Activated CD4-positive, alpha-beta T cell treated with anti-CD3 and anti-CD28 coated beads, Interleukin-2, amount 10 ng/mL, durations not matched to agents 7 days and 5 days (primary cell): Measurements from ENCODE around the gene HTR7. TPM values are rescaled to one million over a fixed set of nuclear protein-coding genes. Genes with fewer than 3 reads are reported as not detected.

Source experiments
- CTCF ChIA-PET: fragments of 350-600 bp; sonication (Branson Sonifier 250); formaldehyde crosslinking; loops from one replicate; lab custom pipeline; 2021; ENCODE audit warnings: antibody characterized with exemption; lab: Charles Lee
- POLR2A ChIA-PET: fragments of 350-600 bp; sonication (Branson Sonifier 250); formaldehyde crosslinking; loops from one replicate; lab custom pipeline; 2021; ENCODE audit warnings: antibody characterized with exemption; lab: Charles Lee
- DNase-seq: peaks from one replicate; pipeline ENCODE4 v3.0.0-alpha.2; 2020
- H3K27ac Mint-ChIP-seq: one replicate; pipeline ENCODE4 v1.8.0; 2021; ENCODE audit warnings: mild to moderate bottlenecking, moderate library complexity, mixed read lengths
- H3K27me3 Mint-ChIP-seq: one replicate; pipeline ENCODE4 v1.8.0; 2021; ENCODE audit warnings: mixed read lengths
- H3K36me3 Mint-ChIP-seq: one replicate; pipeline ENCODE4 v1.8.0; 2021; ENCODE audit warnings: low read depth, mixed read lengths
- H3K4me1 Mint-ChIP-seq: one replicate; pipeline ENCODE4 v1.8.0; 2021; ENCODE audit warnings: mixed read lengths
- H3K4me3 Mint-ChIP-seq: one replicate; pipeline ENCODE4 v1.8.0; 2021; ENCODE audit warnings: mild to moderate bottlenecking, moderate library complexity, mixed read lengths
- H3K9me3 Mint-ChIP-seq: one replicate; pipeline ENCODE4 v1.8.0; 2021; ENCODE audit warnings: mixed read lengths
- total RNA-seq, 2 experiments: library from RNA; stranded (reverse); gene quantifications; one replicate each; pipeline ENCODE4 v1.2.3, GENCODE V29; 2021

HTR7 gene
- total RNA-seq, 2 experiments from 2014 or later = not detected

GRCh38 chr10:90788199-90788491 is 69.7 kb downstream of the HTR7 start:
- Mint-ChIP-seq H3K27ac (no peak overlapping the region), H3K9me3 (no peaks in the 10 kb centered on the region), H3K27me3 (peaks cover 24% of the 10 kb centered on the region), H3K4me1 (peaks cover 7% of the 10 kb centered on the region), H3K36me3 (no peaks in the 10 kb centered on the region), H3K4me3 (no peak overlapping the region)
- DNase-seq = no peak
- ChIA-PET POLR2A (no interaction called here), CTCF (interaction anchor here (0.5 kb wide), 1 partner anchor 19 kb away, joined by 3 read pairs; no protein-coding TSS in a partner anchor)

DNA sequence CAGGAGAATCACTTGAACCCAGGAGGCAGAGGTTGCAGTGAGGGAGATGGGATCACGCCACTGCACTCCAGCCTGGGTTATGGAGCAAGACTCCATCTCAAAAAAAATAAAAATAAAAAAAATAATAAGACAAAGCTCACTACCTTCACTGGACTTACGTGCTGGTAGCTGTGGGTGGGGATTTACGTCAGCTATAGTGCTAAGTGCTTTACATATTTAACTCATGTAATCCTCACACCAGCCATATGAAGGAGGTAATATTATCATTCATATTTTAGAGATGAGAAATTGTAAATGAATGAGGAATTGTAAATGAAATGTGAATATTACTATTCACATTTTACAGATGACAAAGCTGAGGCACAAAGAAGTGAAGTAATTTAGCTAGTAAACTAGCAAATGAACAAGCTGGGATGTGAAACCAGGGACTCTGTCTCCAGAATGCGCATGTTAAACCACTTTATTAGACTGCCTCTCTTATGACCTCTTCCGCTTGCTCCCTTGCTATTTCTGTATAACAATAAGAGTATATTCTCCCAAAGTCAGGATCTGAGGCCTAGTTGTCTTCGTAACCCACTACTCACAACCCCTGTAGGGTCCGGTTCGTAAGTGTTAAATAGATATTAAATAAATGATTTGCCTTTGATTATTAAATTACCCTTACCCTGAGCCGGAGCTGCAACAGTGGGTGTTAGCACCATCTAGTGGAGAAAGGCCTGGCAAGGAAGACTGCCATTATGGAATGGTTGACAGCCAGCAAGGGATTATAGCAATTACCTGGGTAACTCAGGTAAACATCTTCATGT is 70.2 kb downstream of the HTR7 start:
- Mint-ChIP-seq H3K4me1 (peaks cover 7% of the 10 kb centered on the region), H3K9me3 (no peaks in the 10 kb centered on the region), H3K27ac (no peak overlapping the region), H3K4me3 (no peak overlapping the region), H3K36me3 (no peaks in the 10 kb centered on the region), H3K27me3 (peaks cover 22% of the 10 kb centered on the region)
- ChIA-PET CTCF (interaction anchor here (0.5 kb wide), 1 partner anchor 19 kb away, joined by 3 read pairs; no protein-coding TSS in a partner anchor), POLR2A (no interaction called here)
- DNase-seq = peak; percentile 30

DNA sequence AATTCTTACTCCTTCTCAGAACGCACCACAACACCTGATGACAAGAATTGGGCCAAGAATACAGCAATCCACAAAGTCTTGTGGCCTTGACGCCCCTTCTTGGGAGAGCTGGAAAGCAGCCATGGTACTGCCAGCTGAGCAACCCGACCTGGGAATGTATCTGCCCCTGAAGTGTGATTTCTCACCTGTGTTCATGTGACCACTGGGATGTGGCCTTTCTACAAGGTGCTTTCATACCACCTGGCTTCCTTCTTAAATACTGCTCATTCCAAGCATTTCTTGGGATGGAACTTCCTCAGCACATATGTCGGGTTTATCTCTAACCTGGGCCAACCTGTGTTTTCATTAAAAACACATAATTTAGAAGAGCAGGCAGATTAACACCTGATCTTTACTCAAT is 72.1 kb downstream of the HTR7 start:
- H3K9me3 Mint-ChIP-seq = no peaks in the 10 kb centered on the region
- H3K27ac Mint-ChIP-seq = no peak overlapping the region
- H3K4me1 Mint-ChIP-seq = peaks cover 7% of the 10 kb centered on the region
- H3K36me3 Mint-ChIP-seq = no peaks in the 10 kb centered on the region
- ChIA-PET POLR2A (no interaction called here), CTCF (no interaction called here)
- DNase-seq = no peak
- no peak overlapping the region for H3K4me3 Mint-ChIP-seq
- peaks cover 17% of the 10 kb centered on the region for H3K27me3 Mint-ChIP-seq

GRCh38 chr10:90784771-90785170 is 73.1 kb downstream of the HTR7 start:
- ChIA-PET CTCF (no interaction called here), POLR2A (no interaction called here)
- Mint-ChIP-seq H3K36me3 (no peaks in the 10 kb centered on the region), H3K27me3 (peaks cover 11% of the 10 kb centered on the region), H3K4me3 (no peak overlapping the region), H3K4me1 (peaks cover 7% of the 10 kb centered on the region), H3K27ac (no peak overlapping the region), H3K9me3 (no peaks in the 10 kb centered on the region)
- no peak for DNase-seq

DNA sequence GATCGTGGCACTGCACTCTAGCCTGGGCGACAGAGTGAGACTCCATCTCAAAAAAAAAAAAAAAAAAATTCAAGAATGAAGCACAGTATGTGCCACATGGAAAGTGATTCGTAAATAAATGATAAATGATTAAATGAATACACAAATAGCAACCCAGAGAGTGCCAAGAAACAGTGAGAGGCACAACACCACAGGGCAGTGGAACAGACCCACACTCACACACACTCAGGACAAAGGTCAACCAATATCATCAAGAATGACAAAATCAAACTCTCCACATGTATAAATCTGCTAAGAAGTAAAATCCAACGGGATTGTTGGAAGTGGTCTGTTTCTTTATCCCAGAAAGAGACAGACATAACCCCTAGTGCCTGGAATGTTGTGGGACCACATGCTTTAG is 77.4 kb downstream of the HTR7 start:
- ChIA-PET POLR2A (no interaction called here), CTCF (no interaction called here)
- Mint-ChIP-seq H3K4me1 (no peaks in the 10 kb centered on the region), H3K4me3 (no peak overlapping the region), H3K27me3 (peaks cover 9% of the 10 kb centered on the region), H3K9me3 (no peaks in the 10 kb centered on the region), H3K36me3 (no peaks in the 10 kb centered on the region), H3K27ac (no peak overlapping the region)
- no peak for DNase-seq

- POLR2A ChIA-PET = no interaction called here
- CTCF ChIA-PET = no interaction called here
- no peak for DNase-seq
- Mint-ChIP-seq H3K9me3 (no peaks in the 10 kb centered on the region), H3K27ac (no peak overlapping the region), H3K4me1 (no peaks in the 10 kb centered on the region), H3K27me3 (peaks cover 9% of the 10 kb centered on the region), H3K36me3 (no peaks in the 10 kb centered on the region), H3K4me3 (no peak overlapping the region)
Measured at GRCh38 chr10:90779548-90779947, 78.3 kb downstream of the HTR7 start.

GRCh38 chr10:90777621-90778020 is 80.2 kb downstream of the HTR7 start:
- Mint-ChIP-seq H3K9me3 (no peaks in the 10 kb centered on the region), H3K27ac (no peak overlapping the region), H3K4me1 (no peaks in the 10 kb centered on the region), H3K27me3 (peaks cover 3% of the 10 kb centered on the region), H3K36me3 (no peaks in the 10 kb centered on the region), H3K4me3 (no peak overlapping the region)
- no peak for DNase-seq
- CTCF ChIA-PET = no interaction called here
- POLR2A ChIA-PET = no interaction called here

DNA sequence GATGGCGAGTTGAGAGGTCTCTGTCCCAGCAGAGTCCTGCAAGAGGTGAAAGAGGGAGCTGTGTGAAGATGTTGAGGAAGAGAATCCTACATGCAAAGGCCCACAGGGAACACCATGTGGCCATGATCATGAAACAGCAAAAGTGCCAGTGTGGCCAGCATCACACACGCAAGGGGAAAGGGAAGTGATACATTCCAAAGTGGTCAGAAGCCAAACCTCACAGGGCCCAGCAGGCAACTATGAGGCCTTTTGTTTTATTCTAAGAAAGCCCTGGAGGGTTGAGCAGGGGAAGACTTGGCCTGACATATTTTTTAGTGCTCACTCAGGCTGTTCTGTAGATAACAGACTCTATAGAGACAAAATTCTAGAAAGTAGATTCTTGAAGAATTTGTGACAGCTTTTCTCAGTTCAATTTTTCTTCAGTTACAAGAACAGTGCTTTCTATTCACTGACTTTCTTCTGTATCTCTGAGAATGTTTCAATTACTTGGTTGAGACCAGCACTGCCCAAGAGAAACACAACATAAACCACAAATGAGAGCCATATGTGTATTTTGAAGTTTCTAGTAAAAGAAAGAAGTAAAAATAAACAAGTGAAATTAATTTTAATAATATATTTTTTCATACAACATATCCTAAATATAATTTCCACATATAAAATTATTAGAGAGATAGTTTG is 82.3 kb downstream of the HTR7 start:
- POLR2A ChIA-PET = no interaction called here
- Mint-ChIP-seq H3K36me3 (no peaks in the 10 kb centered on the region), H3K27me3 (peaks cover 3% of the 10 kb centered on the region), H3K9me3 (no peaks in the 10 kb centered on the region), H3K27ac (no peak overlapping the region), H3K4me1 (no peaks in the 10 kb centered on the region), H3K4me3 (no peak overlapping the region)
- CTCF ChIA-PET = no interaction called here
- DNase-seq = no peak

DNA sequence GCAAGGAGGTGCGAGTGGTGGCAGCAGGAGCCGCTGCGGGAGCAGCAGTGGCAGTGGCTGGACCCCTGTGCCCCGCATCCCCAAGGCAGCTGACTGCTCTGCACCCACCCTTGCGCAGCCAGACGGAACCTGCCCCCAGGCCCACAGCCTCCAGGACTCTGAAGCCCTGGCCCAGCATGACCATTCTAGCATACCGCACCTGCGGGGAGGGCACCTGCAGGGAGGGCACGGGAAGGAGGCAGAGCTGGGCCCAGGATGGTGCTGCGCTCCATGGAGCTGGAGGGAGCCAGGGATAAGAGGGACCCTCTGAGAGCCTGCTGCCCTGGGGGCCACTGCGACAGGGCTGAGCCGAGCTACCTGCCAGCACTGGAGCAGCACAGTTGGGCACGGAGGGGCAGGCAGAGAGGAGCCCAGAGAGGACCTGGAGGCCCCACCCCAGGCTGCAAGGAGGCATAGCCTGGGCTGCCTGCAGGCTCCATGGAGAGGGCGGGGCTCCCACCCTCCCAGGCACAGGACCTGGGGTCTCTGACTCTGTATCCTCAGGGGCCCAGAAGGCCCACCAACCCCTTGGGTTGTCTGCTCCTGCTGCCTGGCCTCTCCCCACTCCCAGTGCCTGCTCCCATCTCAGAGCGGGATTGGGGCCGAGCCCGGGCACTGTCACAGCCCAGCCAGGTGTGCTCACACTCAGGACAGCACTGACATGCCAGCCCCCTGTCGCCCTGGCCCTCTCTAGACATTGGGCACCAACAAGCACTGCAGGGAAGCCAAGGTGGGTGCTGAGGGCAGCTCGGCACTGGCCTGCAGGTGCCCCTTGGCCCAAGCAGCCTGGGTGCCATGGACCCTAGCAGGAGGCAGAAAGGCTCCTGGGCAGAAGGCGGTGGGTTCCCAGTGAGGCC is 87.6 kb downstream of the HTR7 start:
- CTCF ChIA-PET = no interaction called here

DNA sequence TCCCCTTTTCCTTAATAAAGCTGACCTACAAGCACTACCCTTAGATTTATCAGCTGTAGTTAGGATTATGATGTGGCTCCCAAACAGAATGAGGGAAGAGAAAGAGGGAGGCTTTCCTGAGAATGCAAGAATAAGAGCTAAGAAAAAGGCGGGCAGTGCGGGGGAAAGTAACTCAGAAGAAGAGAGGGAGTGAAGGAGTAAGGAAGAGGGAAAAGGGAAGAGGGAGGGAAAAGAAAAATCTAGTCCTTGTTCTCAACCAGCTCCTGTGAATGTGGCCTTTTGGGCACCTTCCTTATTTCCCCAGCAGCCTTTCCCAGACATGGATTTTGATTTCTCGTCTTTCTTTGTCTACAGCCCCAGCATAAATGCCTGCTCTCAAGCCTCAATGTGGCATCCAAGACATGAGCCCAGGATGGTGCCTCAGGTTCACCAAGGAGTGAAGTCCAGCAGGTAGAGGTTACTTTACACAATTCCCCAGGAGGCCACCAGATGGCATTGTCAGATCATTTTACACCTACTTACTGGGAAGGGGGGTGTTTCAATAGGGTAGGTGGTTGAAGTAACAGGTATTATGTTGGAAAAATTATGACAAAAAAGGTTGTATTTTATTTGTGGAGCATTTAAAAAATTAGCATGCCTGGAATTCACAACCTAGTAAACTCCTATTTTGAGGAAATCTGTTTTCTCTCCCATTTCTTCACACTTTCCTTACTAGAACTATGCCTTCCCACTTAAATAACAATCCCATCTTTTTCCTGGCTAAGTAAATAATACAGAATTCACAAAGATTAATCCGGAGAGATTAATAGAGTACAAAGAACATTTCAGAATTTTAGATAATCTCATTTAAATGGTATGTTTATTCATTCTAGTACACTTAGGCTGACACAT is 106.5 kb downstream of the HTR7 start:
- DNase-seq = peak; percentile 37
- Mint-ChIP-seq H3K4me3 (no peak overlapping the region), H3K27ac (no peak overlapping the region), H3K4me1 (no peaks in the 10 kb centered on the region), H3K36me3 (no peaks in the 10 kb centered on the region), H3K9me3 (no peaks in the 10 kb centered on the region), H3K27me3 (peaks cover 23% of the 10 kb centered on the region)
- ChIA-PET CTCF (no interaction called here), POLR2A (no interaction called here)

More for the DNA sequence above, 87.6 kb downstream of the HTR7 start:
- Mint-ChIP-seq H3K4me1 (no peaks in the 10 kb centered on the region), H3K4me3 (no peak overlapping the region), H3K36me3 (no peaks in the 10 kb centered on the region), H3K27me3 (peaks cover 12% of the 10 kb centered on the region), H3K9me3 (no peaks in the 10 kb centered on the region), H3K27ac (no peak overlapping the region)
- POLR2A ChIA-PET = no interaction called here
- DNase-seq = no peak

DNA sequence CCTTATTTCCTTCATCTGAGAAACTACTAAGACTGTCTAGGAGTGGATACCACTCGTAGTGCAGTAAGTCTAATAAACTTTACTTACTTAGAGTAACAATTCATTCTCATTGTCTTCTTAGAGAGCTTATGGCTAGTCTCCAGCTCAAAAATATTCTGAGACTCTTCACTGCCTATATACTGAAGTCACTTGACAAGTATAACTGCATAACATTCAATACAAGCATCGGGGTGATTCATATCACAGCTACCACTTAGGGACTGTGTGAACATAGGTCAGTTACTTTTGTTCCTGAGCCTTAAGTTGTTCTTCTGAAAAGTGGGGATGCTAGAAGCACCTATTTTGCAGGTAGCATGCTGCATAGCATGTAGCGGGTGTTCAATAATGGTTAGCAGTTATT is 111.0 kb downstream of the HTR7 start:
- ChIA-PET POLR2A (no interaction called here), CTCF (no interaction called here)
- DNase-seq = no peak
- H3K36me3 Mint-ChIP-seq = no peaks in the 10 kb centered on the region
- H3K9me3 Mint-ChIP-seq = no peaks in the 10 kb centered on the region
- no peak overlapping the region for H3K27ac Mint-ChIP-seq
- H3K4me1 Mint-ChIP-seq = no peaks in the 10 kb centered on the region
- no peak overlapping the region for H3K4me3 Mint-ChIP-seq
- H3K27me3 Mint-ChIP-seq = peaks cover 20% of the 10 kb centered on the region

DNA sequence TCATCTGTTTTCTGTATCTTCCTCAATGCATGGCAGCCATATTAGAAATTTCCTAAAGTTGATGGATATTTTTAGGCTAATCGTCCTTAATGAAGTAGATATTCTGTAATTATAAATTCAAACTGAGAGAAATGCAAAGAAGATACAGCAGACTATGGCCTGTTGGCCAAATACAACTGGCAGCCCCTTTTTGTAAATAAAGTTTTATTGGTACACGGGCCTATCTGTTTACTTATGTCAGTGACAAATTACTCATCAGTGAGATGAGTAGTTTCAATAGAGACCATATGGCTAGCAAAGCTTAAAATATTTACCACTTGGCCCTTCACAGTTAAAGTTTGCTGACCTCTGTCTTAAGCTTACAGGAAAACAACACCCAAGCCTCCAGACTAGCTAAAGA is 112.3 kb downstream of the HTR7 start:
- ChIA-PET POLR2A (no interaction called here), CTCF (no interaction called here)
- DNase-seq = no peak
- Mint-ChIP-seq H3K27me3 (peaks cover 18% of the 10 kb centered on the region), H3K27ac (no peak overlapping the region), H3K4me1 (no peaks in the 10 kb centered on the region), H3K4me3 (no peak overlapping the region), H3K9me3 (no peaks in the 10 kb centered on the region), H3K36me3 (no peaks in the 10 kb centered on the region)
